Smooth muscle cell (in vitro differentiated cells): ENCODE data around the gene DKC1. TPM values are rescaled to one million over a fixed set of nuclear protein-coding genes. Genes with fewer than 3 reads are reported as not detected.

Experiments used
- DNase-seq: peaks from one replicate; lab custom pipeline; 2025; ENCODE audit not compliant: unreplicated experiment; lab: John Stamatoyannopoulos, UW
- H2AFZ ChIP-seq: fragments of 200-600 bp; sonication (generic); 2 replicates; pipeline ENCODE4 v1.6.0; 2016; ENCODE audit warnings: antibody characterized with exemption, low read depth, mild to moderate bottlenecking
- H3F3A ChIP-seq: fragments of 200-600 bp; sonication (generic); 2 replicates; pipeline ENCODE4 v1.6.0; 2017; ENCODE audit warnings: antibody characterized with exemption, low read depth
- H3K27ac ChIP-seq: fragments of 200-600 bp; sonication (generic); 2 replicates; pipeline ENCODE4 v1.5.1; 2016; ENCODE audit warnings: low read depth, mild to moderate bottlenecking
- H3K27me3 ChIP-seq: fragments of 200-600 bp; sonication (generic); 2 replicates; pipeline ENCODE4 v1.6.1; 2016; ENCODE audit warnings: low read depth, mild to moderate bottlenecking
- H3K36me3 ChIP-seq: fragments of 200-600 bp; sonication (generic); 2 replicates; pipeline ENCODE4 v1.5.1; 2016; ENCODE audit warnings: low read depth
- H3K4me1 ChIP-seq: fragments of 200-600 bp; sonication (generic); 2 replicates; pipeline ENCODE4 v1.5.1; 2016; ENCODE audit warnings: low read depth
- H3K4me2 ChIP-seq: fragments of 200-600 bp; sonication (generic); 2 replicates; pipeline ENCODE4 v1.6.0; 2016; ENCODE audit warnings: mild to moderate bottlenecking
- H3K4me3 ChIP-seq: fragments of 200-600 bp; sonication (generic); 2 replicates; pipeline ENCODE4 v1.5.1; 2016; ENCODE audit warnings: mild to moderate bottlenecking
- H3K79me2 ChIP-seq: fragments of 200-600 bp; sonication (generic); 2 replicates; pipeline ENCODE4 v1.6.0; 2016; ENCODE audit warnings: low read depth, mild to moderate bottlenecking
- H3K9ac ChIP-seq: fragments of 200-600 bp; sonication (generic); 2 replicates; pipeline ENCODE4 v1.6.0; 2016; ENCODE audit warnings: low read depth
- H3K9me3 ChIP-seq: fragments of 200-600 bp; sonication (generic); replicated peaks from 2 replicates; pipeline ENCODE4 v1.5.1; 2016; ENCODE audit warnings: low read depth
- H4K20me1 ChIP-seq: fragments of 200-600 bp; sonication (generic); 2 replicates; pipeline ENCODE4 v1.6.0; 2016; ENCODE audit warnings: low read depth
- WGBS: methylation state at CpG from one replicate; pipeline ENCODE4 v1.1.7; 2016; ENCODE audit warnings: low lambda C conversion rate; 5-methylcytosine and 5-hydroxymethylcytosine counted together
- polyA plus RNA-seq: library from polyadenylated mRNA; unstranded; fragments of >200 nt; fragmentation: Nextera tagmentation; extraction: Ambion mirVana; gene quantifications from 2 replicates; pipeline ENCODE4 v1.2.1, GENCODE V29; 2016
- total RNA-seq: library from RNA; depleted of rRNA; stranded (reverse); fragments of >200 nt; gene quantifications from 2 replicates; pipeline ENCODE4 v1.2.3, GENCODE V29; 2014
- TF ChIP-seq, protein P1 (sequence below): fragments of 200-600 bp; sonication (generic); IDR thresholded peaks from 2 replicates; pipeline ENCODE4 v1.5.1; 2017; ENCODE audit warnings: borderline replicate concordance, mild to moderate bottlenecking, antibody characterized with exemption; ENCODE audit not compliant: insufficient read depth, poor library complexity, severe bottlenecking

Gene DKC1
- total and polyA plus RNA-seq, 2 experiments from 2014 or later = 18.7 to 35.1 TPM

GRCh38 chrX:154718616-154719015 is 44.0 kb upstream of the DKC1 start:
- Histone ChIP-seq H4K20me1 (no peaks in the 10 kb centered on the region), H3K4me2 (no peak overlapping the region), H3K27me3 (no peaks in the 10 kb centered on the region), H3F3A (no peaks in the 10 kb centered on the region), H3K9me3 (no peaks in the 10 kb centered on the region), H3K27ac (no peak overlapping the region), H3K79me2 (no peaks in the 10 kb centered on the region), H3K4me1 (no peaks in the 10 kb centered on the region), H2AFZ (no peak overlapping the region), H3K4me3 (no peak overlapping the region), H3K36me3 (no peaks in the 10 kb centered on the region), H3K9ac (no peak overlapping the region)
- no peak for DNase-seq
- TF ChIP-seq, protein P1, sequence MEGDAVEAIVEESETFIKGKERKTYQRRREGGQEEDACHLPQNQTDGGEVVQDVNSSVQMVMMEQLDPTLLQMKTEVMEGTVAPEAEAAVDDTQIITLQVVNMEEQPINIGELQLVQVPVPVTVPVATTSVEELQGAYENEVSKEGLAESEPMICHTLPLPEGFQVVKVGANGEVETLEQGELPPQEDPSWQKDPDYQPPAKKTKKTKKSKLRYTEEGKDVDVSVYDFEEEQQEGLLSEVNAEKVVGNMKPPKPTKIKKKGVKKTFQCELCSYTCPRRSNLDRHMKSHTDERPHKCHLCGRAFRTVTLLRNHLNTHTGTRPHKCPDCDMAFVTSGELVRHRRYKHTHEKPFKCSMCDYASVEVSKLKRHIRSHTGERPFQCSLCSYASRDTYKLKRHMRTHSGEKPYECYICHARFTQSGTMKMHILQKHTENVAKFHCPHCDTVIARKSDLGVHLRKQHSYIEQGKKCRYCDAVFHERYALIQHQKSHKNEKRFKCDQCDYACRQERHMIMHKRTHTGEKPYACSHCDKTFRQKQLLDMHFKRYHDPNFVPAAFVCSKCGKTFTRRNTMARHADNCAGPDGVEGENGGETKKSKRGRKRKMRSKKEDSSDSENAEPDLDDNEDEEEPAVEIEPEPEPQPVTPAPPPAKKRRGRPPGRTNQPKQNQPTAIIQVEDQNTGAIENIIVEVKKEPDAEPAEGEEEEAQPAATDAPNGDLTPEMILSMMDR = no peak
- 71% methylated on average over 1 of the region's 1 CpG for WGBS

GRCh38 chrX:154719132-154719675 is 43.5 kb upstream of the DKC1 start:
- TF ChIP-seq, protein P1 = no peak
- 40% methylated on average over 6 of the region's 6 CpGs for WGBS
- no peak overlapping the region for H3K4me3 ChIP-seq
- H3K27ac ChIP-seq = no peak overlapping the region
- no peaks in the 10 kb centered on the region for H3K36me3 ChIP-seq
- peak overlapping the region; percentile 22 for H3K4me2 ChIP-seq
- no peaks in the 10 kb centered on the region for H4K20me1 ChIP-seq
- H3K79me2 ChIP-seq = no peaks in the 10 kb centered on the region
- no peaks in the 10 kb centered on the region for H3F3A ChIP-seq
- H3K9me3 ChIP-seq = no peaks in the 10 kb centered on the region
- DNase-seq = no peak
- H3K9ac ChIP-seq = no peak overlapping the region
- H3K27me3 ChIP-seq = no peaks in the 10 kb centered on the region
- no peak overlapping the region for H2AFZ ChIP-seq
- H3K4me1 ChIP-seq = no peaks in the 10 kb centered on the region

- H3K4me2 ChIP-seq = no peak overlapping the region
- no peaks in the 10 kb centered on the region for H3K4me1 ChIP-seq
- TF ChIP-seq, protein P1 = no peak
- no peaks in the 10 kb centered on the region for H3K27me3 ChIP-seq
- H3K9ac ChIP-seq = no peak overlapping the region
- no peak overlapping the region for H3K4me3 ChIP-seq
- H3K79me2 ChIP-seq = no peaks in the 10 kb centered on the region
- no peaks in the 10 kb centered on the region for H4K20me1 ChIP-seq
- H3F3A ChIP-seq = no peaks in the 10 kb centered on the region
- no peak overlapping the region for H3K27ac ChIP-seq
- 60% methylated on average over 4 of the region's 4 CpGs for WGBS
- no peaks in the 10 kb centered on the region for H3K36me3 ChIP-seq
- no peaks in the 10 kb centered on the region for H3K9me3 ChIP-seq
- DNase-seq = no peak
- H2AFZ ChIP-seq = no peak overlapping the region
Measured at GRCh38 chrX:154720067-154720466, 42.6 kb upstream of the DKC1 start.

GRCh38 chrX:154721155-154721554 is 41.5 kb upstream of the DKC1 start:
- no peaks in the 10 kb centered on the region for H3K36me3 ChIP-seq
- 88% methylated on average over 3 of the region's 3 CpGs for WGBS
- no peaks in the 10 kb centered on the region for H4K20me1 ChIP-seq
- no peak overlapping the region for H3K27ac ChIP-seq
- H3K79me2 ChIP-seq = no peaks in the 10 kb centered on the region
- no peaks in the 10 kb centered on the region for H3F3A ChIP-seq
- H3K4me3 ChIP-seq = no peak overlapping the region
- TF ChIP-seq, protein P1 = no peak
- no peak for DNase-seq
- H3K9me3 ChIP-seq = no peaks in the 10 kb centered on the region
- H3K4me2 ChIP-seq = no peak overlapping the region
- H3K4me1 ChIP-seq = no peaks in the 10 kb centered on the region
- H3K9ac ChIP-seq = no peak overlapping the region
- H2AFZ ChIP-seq = no peak overlapping the region
- H3K27me3 ChIP-seq = no peaks in the 10 kb centered on the region
